ENCODE results near the gene RAB33A. TPM values are rescaled to one million over a fixed set of nuclear protein-coding genes. Genes with fewer than 3 reads are reported as not detected.

The RAB33A gene
- total and polyA plus RNA-seq, 2 of the 4 experiments (the other 2 are of a cell fraction) = 1.6 to 1.8 TPM

DNA sequence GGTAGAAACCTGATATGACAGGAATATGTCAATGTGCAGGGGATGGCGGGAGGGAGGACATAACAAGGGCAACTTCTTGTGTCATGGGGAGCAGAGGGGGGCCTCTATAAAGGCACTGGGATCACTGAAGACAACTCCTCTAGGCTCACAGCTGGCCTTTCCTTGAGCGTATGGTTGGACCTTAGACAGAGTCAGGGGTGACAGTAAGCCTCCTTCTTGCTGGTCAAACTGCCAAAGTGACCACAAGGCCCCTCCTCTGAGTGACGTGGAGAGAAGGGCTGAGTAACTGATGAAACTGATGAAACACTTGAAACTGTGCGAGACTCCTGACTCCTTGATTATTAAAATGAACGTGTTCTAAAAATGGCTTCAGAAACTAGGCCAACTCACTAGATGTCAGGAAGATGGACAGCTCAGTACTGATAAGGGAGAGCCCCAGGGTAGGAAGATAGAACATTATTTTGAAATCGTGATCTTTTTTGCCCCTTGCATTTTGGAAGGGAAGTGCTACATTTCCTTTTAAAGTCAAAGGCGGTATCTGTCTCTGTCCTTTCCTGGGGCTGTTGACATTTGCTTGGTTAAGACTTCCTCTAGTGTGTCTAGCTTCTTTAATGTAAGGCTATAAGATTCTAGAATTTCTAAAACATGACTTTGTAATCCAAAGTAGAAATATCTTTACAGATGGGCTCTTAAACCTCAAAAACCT is 1.6 kb downstream of the RAB33A start:
- peak overlapping the region; percentile 67 for H3K4me2 ChIP-seq (ENCODE audit: low read depth, low read length)
- H2AK9ac ChIP-seq (replicated peaks; ENCODE audit: low read depth, low read length, poor library complexity) = no peak overlapping the region
- H3K27ac ChIP-seq (ENCODE audit: insufficient read depth, low read length) = peak overlapping the region; percentile 50; the same call in 1 of the 2 replicates
- no TSS peak for BruUV-seq (replicated peaks)
- H3K4me1 ChIP-seq (ENCODE audit: control insufficient read depth, insufficient read depth, low read length) = peaks cover 7% of the 10 kb centered on the region
- H3K36me3 ChIP-seq (ENCODE audit: control insufficient read depth, insufficient read depth, low read length) = no peaks in the 10 kb centered on the region
- ATAC-seq (ENCODE audit: low read depth) (peak; percentile 52), DNase-seq (peak; percentile 91)
- H4K8ac ChIP-seq (ENCODE audit: low read depth in 2 of 2, low read length in 2 of 2) = peak overlapping the region in 1 of 2 experiments; percentile 47; a peak in 1 of 4 replicates
- no CpG with 5 or more reads among the region's 7 CpGs for WGBS, 2 experiments (ENCODE audit: extremely low coverage in 2 of 2, insufficient read length in 1 of 2)
- H3K9ac ChIP-seq (ENCODE audit: low read depth, low read length) = peak overlapping the region; percentile 36; the same call in 1 of the 2 replicates
- H2AK5ac ChIP-seq (ENCODE audit: low read depth, low read length) = no peak overlapping the region
- peak overlapping the region; percentile 61; the same call in 1 of the 2 replicates for H2BK20ac ChIP-seq (ENCODE audit: low read depth, low read length)
- no peaks in the 10 kb centered on the region for H4K20me1 ChIP-seq (ENCODE audit: insufficient read depth, low read length)
- intact Hi-C loops (cut with micrococcal nuclease) = loop anchor here (5.0 kb wide), 1 partner anchor 61 kb away; the partner anchor contains the start of gene ELF4
- H3K56ac ChIP-seq (ENCODE audit: extremely low read depth, insufficient read depth, low read length) = peak overlapping the region; percentile 69; the same call in 1 of the 2 replicates
- no peaks in the 10 kb centered on the region for H3K9me3 ChIP-seq (ENCODE audit: control insufficient read depth, insufficient read depth, low read length)
- in situ Hi-C loops (cut with MboI; ENCODE audit: low sequenced_read_pairs) = no loop called here
- no peak overlapping the region; the same call in 1 of the 2 replicates for H4K5ac ChIP-seq (ENCODE audit: low read depth, low read length)
- H3K18ac ChIP-seq (ENCODE audit: low read depth, low read length) = no peak overlapping the region
- peak overlapping the region; percentile 76 for H2BK5ac ChIP-seq (ENCODE audit: low read depth, low read length, poor library complexity, severe bottlenecking)
- peak; percentile 69 for TF ChIP-seq CEBPB (IDR thresholded peaks at IDR 0.05; ENCODE audit: low read depth, low read length)
- peak; percentile 53; the same call in 1 of the 2 replicates for TF ChIP-seq POLR2A (IDR thresholded peaks at IDR 0.05; ENCODE audit: low read depth, low read length)
- no peak for TF ChIP-seq SMC3 (IDR thresholded peaks at IDR 0.05; ENCODE audit: low read depth, low read length)
- TF ChIP-seq, protein P1, sequence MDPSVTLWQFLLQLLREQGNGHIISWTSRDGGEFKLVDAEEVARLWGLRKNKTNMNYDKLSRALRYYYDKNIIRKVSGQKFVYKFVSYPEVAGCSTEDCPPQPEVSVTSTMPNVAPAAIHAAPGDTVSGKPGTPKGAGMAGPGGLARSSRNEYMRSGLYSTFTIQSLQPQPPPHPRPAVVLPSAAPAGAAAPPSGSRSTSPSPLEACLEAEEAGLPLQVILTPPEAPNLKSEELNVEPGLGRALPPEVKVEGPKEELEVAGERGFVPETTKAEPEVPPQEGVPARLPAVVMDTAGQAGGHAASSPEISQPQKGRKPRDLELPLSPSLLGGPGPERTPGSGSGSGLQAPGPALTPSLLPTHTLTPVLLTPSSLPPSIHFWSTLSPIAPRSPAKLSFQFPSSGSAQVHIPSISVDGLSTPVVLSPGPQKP (IDR thresholded peaks at IDR 0.05; ENCODE audit: borderline replicate concordance, low read depth, low read length) = no peak
- H2BK15ac ChIP-seq (ENCODE audit: low read depth, low read length) = peak overlapping the region; percentile 36; the same call in 1 of the 3 replicates
- H3K14ac ChIP-seq (replicated peaks; ENCODE audit: low read depth, low read length) = peak overlapping the region; percentile 94
- H3K4me3 ChIP-seq (ENCODE audit: insufficient read depth, low read depth, low read length) = no peak overlapping the region
- dilution Hi-C loops (cut with HindIII; ENCODE audit: low sequenced_read_pairs, unreplicated experiment) = no loop called here
- H3K23ac ChIP-seq (ENCODE audit: low read depth, low read length) = peak overlapping the region; percentile 76
- H3K9me1 ChIP-seq (ENCODE audit: insufficient read depth, low read length) = peaks cover 11% of the 10 kb centered on the region; the same call in 1 of the 2 replicates
- POLR2A ChIA-PET (ENCODE audit: unreplicated experiment) = no interaction called here
- CTCF ChIA-PET = interaction anchor here (1.0 kb wide), 1 partner anchor 18 kb away, joined by 3 read pairs; no protein-coding TSS in a partner anchor
- H3K79me1 ChIP-seq (ENCODE audit: low read depth in 1 of 2, low read length in 2 of 2) = no peaks in the 10 kb centered on the region
- peak overlapping the region; percentile 95 for H2BK120ac ChIP-seq (ENCODE audit: low read depth, low read length)
- peaks cover 2% of the 10 kb centered on the region; the same call in 1 of the 2 replicates for H3K27me3 ChIP-seq (ENCODE audit: control insufficient read depth, insufficient read depth, low read length)
- no peak overlapping the region for H2AFZ ChIP-seq (replicated peaks; ENCODE audit: low read length, poor library complexity)
- H3K4ac ChIP-seq (ENCODE audit: low read depth, low read length) = peak overlapping the region; percentile 85
- peak overlapping the region; percentile 57 for H4K91ac ChIP-seq (ENCODE audit: insufficient read depth, low read depth, low read length)

Measured in IMR-90 (cell line).